ENCODE data around the gene TENM4. TPM values are rescaled to one million over a fixed set of nuclear protein-coding genes. Genes with fewer than 3 reads are reported as not detected.

The TENM4 gene
- total and polyA plus RNA-seq, 2 of the 8 experiments (the other 6 are each of a cell fraction or from before 2014, with no cell fraction given): 3.5 to 7.2 TPM

DNA sequence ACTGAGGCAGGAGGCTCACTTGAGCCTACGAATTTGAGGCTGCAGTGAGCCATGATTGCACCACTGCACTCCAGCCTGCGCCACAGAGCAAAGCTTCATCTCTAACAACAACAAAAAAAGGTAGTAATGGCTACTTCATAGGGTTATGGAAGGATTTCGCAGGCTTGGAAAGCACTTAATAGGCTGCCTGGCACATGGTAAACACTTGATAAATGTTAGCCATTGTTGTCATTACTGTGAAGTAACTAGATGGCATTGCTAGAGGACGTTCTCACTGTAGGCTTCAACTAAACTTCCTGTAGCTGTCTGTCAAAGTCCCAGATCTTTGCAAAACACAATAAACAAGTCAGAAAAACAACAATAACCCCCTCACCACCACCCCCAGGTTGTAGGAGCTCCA is 508.9 kb downstream of the TENM4 start (continued):
- TF ChIP-seq, protein P1, sequence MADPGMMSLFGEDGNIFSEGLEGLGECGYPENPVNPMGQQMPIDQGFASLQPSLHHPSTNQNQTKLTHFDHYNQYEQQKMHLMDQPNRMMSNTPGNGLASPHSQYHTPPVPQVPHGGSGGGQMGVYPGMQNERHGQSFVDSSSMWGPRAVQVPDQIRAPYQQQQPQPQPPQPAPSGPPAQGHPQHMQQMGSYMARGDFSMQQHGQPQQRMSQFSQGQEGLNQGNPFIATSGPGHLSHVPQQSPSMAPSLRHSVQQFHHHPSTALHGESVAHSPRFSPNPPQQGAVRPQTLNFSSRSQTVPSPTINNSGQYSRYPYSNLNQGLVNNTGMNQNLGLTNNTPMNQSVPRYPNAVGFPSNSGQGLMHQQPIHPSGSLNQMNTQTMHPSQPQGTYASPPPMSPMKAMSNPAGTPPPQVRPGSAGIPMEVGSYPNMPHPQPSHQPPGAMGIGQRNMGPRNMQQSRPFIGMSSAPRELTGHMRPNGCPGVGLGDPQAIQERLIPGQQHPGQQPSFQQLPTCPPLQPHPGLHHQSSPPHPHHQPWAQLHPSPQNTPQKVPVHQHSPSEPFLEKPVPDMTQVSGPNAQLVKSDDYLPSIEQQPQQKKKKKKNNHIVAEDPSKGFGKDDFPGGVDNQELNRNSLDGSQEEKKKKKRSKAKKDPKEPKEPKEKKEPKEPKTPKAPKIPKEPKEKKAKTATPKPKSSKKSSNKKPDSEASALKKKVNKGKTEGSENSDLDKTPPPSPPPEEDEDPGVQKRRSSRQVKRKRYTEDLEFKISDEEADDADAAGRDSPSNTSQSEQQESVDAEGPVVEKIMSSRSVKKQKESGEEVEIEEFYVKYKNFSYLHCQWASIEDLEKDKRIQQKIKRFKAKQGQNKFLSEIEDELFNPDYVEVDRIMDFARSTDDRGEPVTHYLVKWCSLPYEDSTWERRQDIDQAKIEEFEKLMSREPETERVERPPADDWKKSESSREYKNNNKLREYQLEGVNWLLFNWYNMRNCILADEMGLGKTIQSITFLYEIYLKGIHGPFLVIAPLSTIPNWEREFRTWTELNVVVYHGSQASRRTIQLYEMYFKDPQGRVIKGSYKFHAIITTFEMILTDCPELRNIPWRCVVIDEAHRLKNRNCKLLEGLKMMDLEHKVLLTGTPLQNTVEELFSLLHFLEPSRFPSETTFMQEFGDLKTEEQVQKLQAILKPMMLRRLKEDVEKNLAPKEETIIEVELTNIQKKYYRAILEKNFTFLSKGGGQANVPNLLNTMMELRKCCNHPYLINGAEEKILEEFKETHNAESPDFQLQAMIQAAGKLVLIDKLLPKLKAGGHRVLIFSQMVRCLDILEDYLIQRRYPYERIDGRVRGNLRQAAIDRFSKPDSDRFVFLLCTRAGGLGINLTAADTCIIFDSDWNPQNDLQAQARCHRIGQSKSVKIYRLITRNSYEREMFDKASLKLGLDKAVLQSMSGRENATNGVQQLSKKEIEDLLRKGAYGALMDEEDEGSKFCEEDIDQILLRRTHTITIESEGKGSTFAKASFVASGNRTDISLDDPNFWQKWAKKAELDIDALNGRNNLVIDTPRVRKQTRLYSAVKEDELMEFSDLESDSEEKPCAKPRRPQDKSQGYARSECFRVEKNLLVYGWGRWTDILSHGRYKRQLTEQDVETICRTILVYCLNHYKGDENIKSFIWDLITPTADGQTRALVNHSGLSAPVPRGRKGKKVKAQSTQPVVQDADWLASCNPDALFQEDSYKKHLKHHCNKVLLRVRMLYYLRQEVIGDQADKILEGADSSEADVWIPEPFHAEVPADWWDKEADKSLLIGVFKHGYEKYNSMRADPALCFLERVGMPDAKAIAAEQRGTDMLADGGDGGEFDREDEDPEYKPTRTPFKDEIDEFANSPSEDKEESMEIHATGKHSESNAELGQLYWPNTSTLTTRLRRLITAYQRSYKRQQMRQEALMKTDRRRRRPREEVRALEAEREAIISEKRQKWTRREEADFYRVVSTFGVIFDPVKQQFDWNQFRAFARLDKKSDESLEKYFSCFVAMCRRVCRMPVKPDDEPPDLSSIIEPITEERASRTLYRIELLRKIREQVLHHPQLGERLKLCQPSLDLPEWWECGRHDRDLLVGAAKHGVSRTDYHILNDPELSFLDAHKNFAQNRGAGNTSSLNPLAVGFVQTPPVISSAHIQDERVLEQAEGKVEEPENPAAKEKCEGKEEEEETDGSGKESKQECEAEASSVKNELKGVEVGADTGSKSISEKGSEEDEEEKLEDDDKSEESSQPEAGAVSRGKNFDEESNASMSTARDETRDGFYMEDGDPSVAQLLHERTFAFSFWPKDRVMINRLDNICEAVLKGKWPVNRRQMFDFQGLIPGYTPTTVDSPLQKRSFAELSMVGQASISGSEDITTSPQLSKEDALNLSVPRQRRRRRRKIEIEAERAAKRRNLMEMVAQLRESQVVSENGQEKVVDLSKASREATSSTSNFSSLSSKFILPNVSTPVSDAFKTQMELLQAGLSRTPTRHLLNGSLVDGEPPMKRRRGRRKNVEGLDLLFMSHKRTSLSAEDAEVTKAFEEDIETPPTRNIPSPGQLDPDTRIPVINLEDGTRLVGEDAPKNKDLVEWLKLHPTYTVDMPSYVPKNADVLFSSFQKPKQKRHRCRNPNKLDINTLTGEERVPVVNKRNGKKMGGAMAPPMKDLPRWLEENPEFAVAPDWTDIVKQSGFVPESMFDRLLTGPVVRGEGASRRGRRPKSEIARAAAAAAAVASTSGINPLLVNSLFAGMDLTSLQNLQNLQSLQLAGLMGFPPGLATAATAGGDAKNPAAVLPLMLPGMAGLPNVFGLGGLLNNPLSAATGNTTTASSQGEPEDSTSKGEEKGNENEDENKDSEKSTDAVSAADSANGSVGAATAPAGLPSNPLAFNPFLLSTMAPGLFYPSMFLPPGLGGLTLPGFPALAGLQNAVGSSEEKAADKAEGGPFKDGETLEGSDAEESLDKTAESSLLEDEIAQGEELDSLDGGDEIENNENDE (IDR thresholded peaks at IDR 0.05; ENCODE audit: insufficient replicate concordance, low read length): no peak
- TF ChIP-seq PHF8 (conservative IDR thresholded peaks at IDR 0.05; ENCODE audit: low read depth, low read length) (no peak), POLR2A (IDR thresholded peaks at IDR 0.05; ENCODE audit: control extremely low read depth in 1 of 2, low read depth in 2 of 2, low read length in 2 of 2) (no peak), KDM5A (IDR thresholded peaks at IDR 0.05; ENCODE audit: low read length) (no peak), CHD2 (IDR thresholded peaks at IDR 0.05; ENCODE audit: low read length) (no peak)
